ENCODE data around the gene YAP1.

The YAP1 gene

GRCh38 chr11:102163368-102163767 lies 53.1 kb downstream of the YAP1 start:
- no peak for DNase-seq (ENCODE audit: low spot score)

- DNase-seq (ENCODE audit: low spot score), result no peak
These were observed 56.2 kb downstream of the YAP1 start for GRCh38 chr11:102166175-102167064.

GRCh38 chr11:102168481-102168880 lies 58.2 kb downstream of the YAP1 start:
- no peak for DNase-seq (ENCODE audit: low spot score)

GRCh38 chr11:102171101-102171500 lies 60.9 kb downstream of the YAP1 start:
- DNase-seq (ENCODE audit: low spot score), result peak; percentile 25

GRCh38 chr11:102172127-102172848 lies 62.0 kb downstream of the YAP1 start:
- peak; percentile 69 for DNase-seq (ENCODE audit: low spot score)

GRCh38 chr11:102177126-102177525 lies 66.9 kb downstream of the YAP1 start:
- no peak for DNase-seq (ENCODE audit: low spot score)

GRCh38 chr11:102177974-102178631 lies 67.9 kb downstream of the YAP1 start:
- peak; percentile 84 for DNase-seq (ENCODE audit: low spot score)

- DNase-seq (ENCODE audit: low spot score), result no peak
These were observed 69.1 kb downstream of the YAP1 start for GRCh38 chr11:102179371-102179770.

GRCh38 chr11:102184269-102184987 lies 74.2 kb downstream of the YAP1 start:
- no peak for DNase-seq (ENCODE audit: low spot score)

GRCh38 chr11:102186551-102187191 lies 76.4 kb downstream of the YAP1 start:
- peak; percentile 17 for DNase-seq (ENCODE audit: low spot score)

GRCh38 chr11:102187416-102188151 lies 77.3 kb downstream of the YAP1 start:
- peak; percentile 29 for DNase-seq (ENCODE audit: low spot score)

- DNase-seq (ENCODE audit: low spot score), result no peak
These were observed 78.2 kb downstream of the YAP1 start for GRCh38 chr11:102188488-102188887.

- no peak for DNase-seq (ENCODE audit: low spot score)
These were observed 81.6 kb downstream of the YAP1 start for GRCh38 chr11:102191832-102192231.

GRCh38 chr11:102192349-102193066 lies 82.3 kb downstream of the YAP1 start:
- no peak for DNase-seq (ENCODE audit: low spot score)

GRCh38 chr11:102194257-102194656 lies 84.0 kb downstream of the YAP1 start:
- DNase-seq (ENCODE audit: low spot score), result peak; percentile 21

- no peak for DNase-seq (ENCODE audit: low spot score)
These were observed 84.7 kb downstream of the YAP1 start for GRCh38 chr11:102194990-102195389.

GRCh38 chr11:102196351-102196750 lies 86.1 kb downstream of the YAP1 start:
- no peak for DNase-seq (ENCODE audit: low spot score)

GRCh38 chr11:102196816-102197215 lies 86.6 kb downstream of the YAP1 start:
- DNase-seq (ENCODE audit: low spot score), result no peak

- DNase-seq (ENCODE audit: low spot score), result no peak
These were observed 87.5 kb downstream of the YAP1 start for GRCh38 chr11:102197670-102198139.

- no peak for DNase-seq (ENCODE audit: low spot score)
These were observed 89.4 kb downstream of the YAP1 start for GRCh38 chr11:102199673-102200072.

Data from AG20443 (cell line).